Peyer's patch (tissue), 4 donors: ENCODE results near the gene WDFY4.

Experiments
- CTCF ChIP-seq, 6 experiments: fragments of 450-650 bp in 4 of 6; fragments of 200-600 bp in 2 of 6; sonication (generic) in 1 of 6; IDR thresholded peaks; one replicate each; pipeline ENCODE4 v1.5.1; 2017 to 2019; ENCODE audit warnings: antibody characterized with exemption in 6 of 6, mild to moderate bottlenecking in 3 of 6, moderate library complexity in 1 of 6
- POLR2A ChIP-seq, 2 donors: fragments of 450-650 bp; IDR thresholded peaks; one replicate each; pipeline ENCODE4 v1.5.1; 2017; ENCODE audit warnings: antibody characterized with exemption in 2 of 2, mild to moderate bottlenecking in 2 of 2, moderate library complexity in 2 of 2

GRCh38 chr10:48899781-48900180, 215.1 kb downstream of the WDFY4 start:
- TF ChIP-seq CTCF (IDR thresholded peaks at IDR 0.05) (no peak), POLR2A (IDR thresholded peaks at IDR 0.05) (no peak)
